Measurements from ENCODE around the gene HERC2.

DNA sequence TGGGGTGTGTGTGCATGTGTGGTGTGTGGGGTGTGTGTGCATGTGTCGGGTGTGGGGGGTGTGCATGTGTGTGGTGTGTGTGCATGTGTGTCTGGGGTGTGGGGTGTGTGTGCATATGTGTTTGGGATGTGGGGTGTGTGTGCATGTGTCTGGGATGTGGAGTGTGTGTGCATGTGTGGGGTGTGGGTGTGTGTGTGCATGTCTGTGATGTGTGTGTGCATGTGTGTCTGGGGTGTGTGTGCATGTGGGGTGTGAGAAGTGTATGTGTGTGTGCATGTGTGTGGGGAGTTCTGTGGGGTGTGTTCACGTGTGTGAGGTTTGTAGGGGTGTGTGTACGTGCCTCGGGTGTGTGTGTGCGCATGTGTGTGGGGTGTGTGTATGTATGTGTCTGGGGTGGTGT lies 216.2 kb downstream of the HERC2 start:
- no peak for TF ChIP-seq POLR2A (IDR thresholded peaks at IDR 0.05; ENCODE audit: low read depth, low read length)
- TF ChIP-seq, protein P1, sequence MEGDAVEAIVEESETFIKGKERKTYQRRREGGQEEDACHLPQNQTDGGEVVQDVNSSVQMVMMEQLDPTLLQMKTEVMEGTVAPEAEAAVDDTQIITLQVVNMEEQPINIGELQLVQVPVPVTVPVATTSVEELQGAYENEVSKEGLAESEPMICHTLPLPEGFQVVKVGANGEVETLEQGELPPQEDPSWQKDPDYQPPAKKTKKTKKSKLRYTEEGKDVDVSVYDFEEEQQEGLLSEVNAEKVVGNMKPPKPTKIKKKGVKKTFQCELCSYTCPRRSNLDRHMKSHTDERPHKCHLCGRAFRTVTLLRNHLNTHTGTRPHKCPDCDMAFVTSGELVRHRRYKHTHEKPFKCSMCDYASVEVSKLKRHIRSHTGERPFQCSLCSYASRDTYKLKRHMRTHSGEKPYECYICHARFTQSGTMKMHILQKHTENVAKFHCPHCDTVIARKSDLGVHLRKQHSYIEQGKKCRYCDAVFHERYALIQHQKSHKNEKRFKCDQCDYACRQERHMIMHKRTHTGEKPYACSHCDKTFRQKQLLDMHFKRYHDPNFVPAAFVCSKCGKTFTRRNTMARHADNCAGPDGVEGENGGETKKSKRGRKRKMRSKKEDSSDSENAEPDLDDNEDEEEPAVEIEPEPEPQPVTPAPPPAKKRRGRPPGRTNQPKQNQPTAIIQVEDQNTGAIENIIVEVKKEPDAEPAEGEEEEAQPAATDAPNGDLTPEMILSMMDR (IDR thresholded peaks at IDR 0.05; ENCODE audit: extremely low read depth in 1 of 2, insufficient read depth in 1 of 2, low read depth in 1 of 2, low read length in 2 of 2): no peak
- no peak for TF ChIP-seq POLR2AphosphoS5 (IDR thresholded peaks at IDR 0.05; ENCODE audit: insufficient read depth, low read depth, low read length)
- no peak for TF ChIP-seq EZH2 (IDR thresholded peaks at IDR 0.05; ENCODE audit: borderline replicate concordance, low read depth, low read length, severe bottlenecking)
- TF ChIP-seq JUN (IDR thresholded peaks at IDR 0.05; ENCODE audit: borderline replicate concordance, insufficient read depth, insufficient read length, low read depth): no peak
- TF ChIP-seq, protein P2, sequence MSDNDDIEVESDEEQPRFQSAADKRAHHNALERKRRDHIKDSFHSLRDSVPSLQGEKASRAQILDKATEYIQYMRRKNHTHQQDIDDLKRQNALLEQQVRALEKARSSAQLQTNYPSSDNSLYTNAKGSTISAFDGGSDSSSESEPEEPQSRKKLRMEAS (IDR thresholded peaks at IDR 0.05; ENCODE audit: insufficient read depth, insufficient read length): no peak
- TF ChIP-seq GATA2 (IDR thresholded peaks at IDR 0.05; ENCODE audit: insufficient read depth, insufficient read length, low read depth, low read length): no peak
